Astrocyte of the cerebellum (primary cell): ENCODE measurements around the gene PLEKHG7.
A peak's percentile ranks its signal among the peaks of the same experiment; 100 is the strongest.

Source experiments
- DNase-seq: peaks from one replicate; pipeline ENCODE4 v3.0.0-alpha.2; 2011; ENCODE audit warnings: low read depth
- H3K4me3 ChIP-seq: 2 replicates; pipeline ENCODE4 v1.5.1; 2011; ENCODE audit warnings: mild to moderate bottlenecking, low read depth, low read length, moderate library complexity
- in situ Hi-C: cut with HindIII; loops from 2 replicates; pipeline ENCODE4 v1.10.0; 2017; ENCODE audit warnings: low sequenced_read_pairs
- TF ChIP-seq, protein P1 (sequence below): IDR thresholded peaks from 2 replicates; pipeline ENCODE4 v1.5.1; 2012; ENCODE audit warnings: low read length, low read depth, moderate library complexity, mild to moderate bottlenecking; ENCODE audit errors: missing control alignments

Gene PLEKHG7

DNA sequence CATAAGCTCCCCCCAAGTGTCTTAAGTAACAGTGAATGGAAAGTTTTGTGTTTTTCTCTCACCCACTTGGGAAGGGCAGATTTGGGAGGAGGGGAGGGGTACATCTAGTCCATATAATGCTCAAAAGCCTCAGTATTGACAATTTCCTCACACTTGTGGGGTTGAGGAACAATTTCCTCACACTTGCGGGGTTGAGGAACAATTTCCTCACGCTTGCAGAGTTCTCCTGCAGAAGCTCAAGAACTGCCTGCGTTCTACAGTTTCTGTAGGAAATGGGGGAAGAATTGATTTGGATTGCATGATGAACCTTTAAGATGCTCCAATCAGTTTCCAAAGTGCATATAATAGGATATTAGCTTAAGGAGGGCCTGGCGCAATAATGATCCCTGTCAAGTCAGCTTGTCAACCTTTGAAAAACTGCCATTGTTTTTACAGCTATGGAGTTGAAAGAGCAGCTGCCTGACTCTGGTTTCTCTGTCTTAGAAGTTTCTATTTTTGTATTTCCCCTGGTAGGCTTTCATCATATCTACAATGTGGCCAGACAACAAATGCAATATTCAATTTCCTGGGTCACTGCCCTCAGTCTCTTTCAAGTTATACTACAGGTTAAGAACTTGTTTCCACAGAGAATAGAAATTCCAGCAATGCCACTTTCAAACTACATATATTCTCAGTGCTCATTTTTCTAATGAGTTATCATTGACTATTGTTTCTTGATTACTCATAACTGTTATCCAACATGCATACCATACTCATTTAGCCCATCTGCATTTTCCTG is 66.5 kb downstream of the PLEKHG7 start:
- TF ChIP-seq, protein P1, sequence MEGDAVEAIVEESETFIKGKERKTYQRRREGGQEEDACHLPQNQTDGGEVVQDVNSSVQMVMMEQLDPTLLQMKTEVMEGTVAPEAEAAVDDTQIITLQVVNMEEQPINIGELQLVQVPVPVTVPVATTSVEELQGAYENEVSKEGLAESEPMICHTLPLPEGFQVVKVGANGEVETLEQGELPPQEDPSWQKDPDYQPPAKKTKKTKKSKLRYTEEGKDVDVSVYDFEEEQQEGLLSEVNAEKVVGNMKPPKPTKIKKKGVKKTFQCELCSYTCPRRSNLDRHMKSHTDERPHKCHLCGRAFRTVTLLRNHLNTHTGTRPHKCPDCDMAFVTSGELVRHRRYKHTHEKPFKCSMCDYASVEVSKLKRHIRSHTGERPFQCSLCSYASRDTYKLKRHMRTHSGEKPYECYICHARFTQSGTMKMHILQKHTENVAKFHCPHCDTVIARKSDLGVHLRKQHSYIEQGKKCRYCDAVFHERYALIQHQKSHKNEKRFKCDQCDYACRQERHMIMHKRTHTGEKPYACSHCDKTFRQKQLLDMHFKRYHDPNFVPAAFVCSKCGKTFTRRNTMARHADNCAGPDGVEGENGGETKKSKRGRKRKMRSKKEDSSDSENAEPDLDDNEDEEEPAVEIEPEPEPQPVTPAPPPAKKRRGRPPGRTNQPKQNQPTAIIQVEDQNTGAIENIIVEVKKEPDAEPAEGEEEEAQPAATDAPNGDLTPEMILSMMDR: no peak
- in situ Hi-C loops: no loop called here
- no peak for DNase-seq
- no peak overlapping the region for H3K4me3 ChIP-seq

DNA sequence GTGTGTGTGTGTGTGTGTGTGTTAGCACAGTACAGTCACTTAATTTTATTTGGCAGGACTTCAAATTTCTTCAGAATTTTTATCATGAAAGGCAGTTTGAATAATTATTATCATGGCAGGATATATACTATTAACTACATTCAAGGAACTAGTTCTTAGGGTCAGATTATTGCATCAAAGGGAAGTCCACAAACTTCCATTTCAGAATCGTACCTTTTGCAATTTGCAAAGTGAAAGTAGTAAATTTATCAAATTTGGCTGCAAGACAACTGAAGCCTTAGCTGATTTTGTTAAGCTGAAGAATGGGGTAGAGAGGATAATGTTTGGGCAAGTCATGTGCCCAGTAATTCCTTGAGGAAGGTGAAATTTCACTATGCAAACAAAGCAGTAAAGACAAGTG is 68.2 kb downstream of the PLEKHG7 start:
- no peak overlapping the region for H3K4me3 ChIP-seq
- in situ Hi-C loops: no loop called here
- TF ChIP-seq, protein P1: no peak
- no peak for DNase-seq

DNA sequence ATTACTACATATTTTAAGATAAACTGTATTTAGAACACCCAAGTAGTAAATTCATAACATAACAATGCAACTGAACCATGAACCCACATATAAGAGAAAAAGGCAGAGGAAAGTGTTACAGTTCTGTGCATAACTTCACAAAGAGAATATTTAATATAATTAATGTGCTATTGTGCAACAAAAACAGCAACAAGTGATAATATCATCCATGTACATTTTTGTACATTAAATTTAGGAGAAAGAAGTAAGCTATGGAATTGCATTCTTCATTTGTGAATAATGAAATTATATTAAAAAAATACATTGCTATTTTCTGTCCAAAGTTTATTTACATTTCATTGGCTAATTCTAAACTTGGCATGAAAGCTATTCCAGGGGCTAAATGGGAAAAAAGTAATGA is 72.6 kb downstream of the PLEKHG7 start:
- TF ChIP-seq, protein P1: no peak
- in situ Hi-C loops: loop anchor here (25.0 kb wide), 1 partner anchor 637 kb away; no protein-coding TSS in a partner anchor
- no peak for DNase-seq
- no peak overlapping the region for H3K4me3 ChIP-seq

DNA sequence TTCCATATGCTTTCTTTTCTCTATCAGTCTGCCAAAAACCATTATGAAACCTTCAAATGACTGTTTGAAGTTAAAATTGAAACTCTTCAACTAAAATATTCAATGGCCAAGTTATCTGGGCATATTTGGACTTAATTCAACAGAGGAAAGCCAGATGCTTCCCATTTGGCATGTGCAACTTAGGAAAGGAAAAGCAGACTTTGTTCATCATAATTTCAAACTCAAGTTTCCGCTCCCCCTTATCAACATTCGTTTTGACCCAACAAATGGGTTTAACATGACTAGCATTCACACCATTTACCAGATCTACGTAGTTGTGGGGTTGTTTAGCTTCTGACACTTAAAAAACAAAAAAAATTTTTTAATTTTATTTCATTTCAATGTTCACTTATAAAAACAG is 75.7 kb downstream of the PLEKHG7 start:
- TF ChIP-seq, protein P1: no peak
- in situ Hi-C loops: loop anchor here (25.0 kb wide), 1 partner anchor 634 kb away; no protein-coding TSS in a partner anchor
- H3K4me3 ChIP-seq: no peak overlapping the region
- no peak for DNase-seq

DNA sequence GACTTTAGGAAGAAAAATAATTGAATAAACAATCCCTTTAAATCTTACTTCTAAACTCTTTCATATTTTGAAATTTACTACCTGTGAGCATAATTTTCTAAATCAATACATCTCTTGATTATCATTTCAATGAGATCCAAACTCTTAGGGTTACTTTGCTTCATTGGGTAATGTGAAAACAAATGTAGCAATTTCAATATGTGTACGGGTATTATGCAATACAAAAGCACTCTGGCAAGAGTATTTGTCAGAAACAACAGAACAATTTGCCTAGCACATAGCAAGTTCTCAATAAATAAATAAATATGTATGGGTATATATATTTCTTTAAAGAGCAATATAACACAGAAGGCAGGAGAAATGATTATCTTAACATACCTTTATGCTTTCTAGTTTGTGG is 77.1 kb downstream of the PLEKHG7 start:
- in situ Hi-C loops: loop anchor here (25.0 kb wide), 1 partner anchor 632 kb away; no protein-coding TSS in a partner anchor
- no peak for DNase-seq

DNA sequence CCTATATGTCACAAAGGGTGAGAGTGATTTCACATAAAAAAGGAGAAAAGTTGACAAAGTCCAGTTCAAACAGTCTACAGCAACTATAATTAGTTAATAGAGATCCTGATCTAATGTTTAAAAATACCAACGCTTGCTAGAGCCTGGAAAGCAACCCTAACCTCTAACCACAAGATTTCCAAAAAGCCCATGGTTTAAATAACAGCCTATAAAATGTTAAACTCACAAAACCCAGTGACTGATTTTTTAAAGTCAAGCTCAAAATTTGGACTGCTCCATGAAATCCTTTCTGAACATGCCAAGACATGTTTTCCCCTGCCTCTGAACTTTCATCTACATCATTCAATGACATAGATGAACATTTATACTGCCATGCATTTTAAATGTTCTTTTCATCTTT is 81.6 kb downstream of the PLEKHG7 start:
- in situ Hi-C loops: loop anchor here (25.0 kb wide), 1 partner anchor 628 kb away; no protein-coding TSS in a partner anchor
- peak; percentile 5 for DNase-seq
- TF ChIP-seq, protein P1: no peak
- no peak overlapping the region for H3K4me3 ChIP-seq

More for the DNA sequence above, 77.1 kb downstream of the PLEKHG7 start:
- no peak overlapping the region for H3K4me3 ChIP-seq
- TF ChIP-seq, protein P1: no peak
